B cell (primary cell): ENCODE measurements around the gene TXNRD1.

ENCODE experiments used
- CTCF ChIP-seq: fragments of 200-600 bp; IDR thresholded peaks from one replicate; pipeline ENCODE4 v1.8.0; 2022; ENCODE audit warnings: antibody characterized with exemption, mild to moderate bottlenecking
- EZH2 ChIP-seq: IDR thresholded peaks from 2 replicates; pipeline ENCODE4 v1.6.1; 2012; ENCODE audit warnings: borderline replicate concordance, low read depth, mild to moderate bottlenecking, moderate library complexity, low read length; ENCODE audit not compliant: insufficient read depth, poor library complexity, severe bottlenecking

- TF ChIP-seq CTCF: no peak
- TF ChIP-seq EZH2: no peak
These were observed 171.6 kb downstream of the TXNRD1 start for GRCh38 chr12:104387190-104387589.
